K562 (cell line): ENCODE results near the gene SYNM.

Experiments
- CEBPG ChIP-seq, 3 experiments: fragments of 200-800 bp in 1 of 3; sonication (Bioruptor generic) in 1 of 3; sonication (generic) in 1 of 3; formaldehyde crosslinking in 1 of 3; IDR thresholded peaks in 2 of 3; conservative IDR thresholded peaks in 1 of 3; 2 replicates each; pipeline versions ENCODE4 v1.6.1 to v1.8.0; 2016 to 2022; ENCODE audit warnings: missing compliant biosample characterization in 2 of 3, missing genetic modification characterization in 2 of 3, mild to moderate bottlenecking in 1 of 3, missing genetic modification reagents in 1 of 3
- CHD1 ChIP-seq: fragments of 200-600 bp; sonication (generic); IDR thresholded peaks from one replicate; pipeline ENCODE4 v1.6.1; 2012; ENCODE audit warnings: mild to moderate bottlenecking, moderate library complexity, low read length, inconsistent platforms
- EZH2 ChIP-seq: IDR thresholded peaks from 2 replicates; pipeline ENCODE4 v1.6.1; 2012; ENCODE audit warnings: low read depth, mild to moderate bottlenecking, inconsistent platforms, low read length, borderline replicate concordance
- HMG20B ChIP-seq: fragments of 250-450 bp; sonication (Bioruptor Pico); IDR thresholded peaks from 2 replicates; pipeline ENCODE4 v1.5.0; 2021; ENCODE audit warnings: mild to moderate bottlenecking
- MTF1 ChIP-seq: fragments of 250-450 bp; sonication (Bioruptor Pico); IDR thresholded peaks from 2 replicates; pipeline ENCODE4 v1.9.0; 2021; ENCODE audit warnings: moderate library complexity, mild to moderate bottlenecking, inconsistent platforms, borderline replicate concordance
- POLR2A ChIP-seq: fragments of 450-650 bp; conservative IDR thresholded peaks from 2 replicates; pipeline ENCODE4 v1.6.1; 2016
- POLR2AphosphoS5 ChIP-seq: IDR thresholded peaks from 2 replicates; pipeline ENCODE4 v1.6.1; 2011; ENCODE audit warnings: mild to moderate bottlenecking, low read depth, low read length, moderate library complexity; ENCODE audit not compliant: control insufficient read depth, insufficient read depth
- ZBTB8A ChIP-seq: fragments of 450-650 bp; IDR thresholded peaks from 2 replicates; pipeline ENCODE4 v1.6.1; 2018; ENCODE audit warnings: mild to moderate bottlenecking, moderate library complexity; ENCODE audit not compliant: partially characterized antibody
- ZNF184 ChIP-seq: sonication (generic); formaldehyde crosslinking; IDR thresholded peaks from 2 replicates; pipeline ENCODE4 v1.5.0; 2020; ENCODE audit warnings: missing genetic modification reagents
- ZNF280B ChIP-seq: fragments of 250-450 bp; sonication (Bioruptor Pico); IDR thresholded peaks from 2 replicates; pipeline ENCODE4 v1.5.1; 2021; ENCODE audit warnings: mild to moderate bottlenecking

- TF ChIP-seq ZNF280B (CRISPR knock-in tag) (no peak), CEBPG (CRISPR knock-in tag; IDR thresholded peaks at IDR 0.05) (no peak), CEBPG (tag; conservative IDR thresholded peaks at IDR 0.05 in 1 of 2, IDR thresholded peaks at IDR 0.05 in 1 of 2) (no peak), HMG20B (CRISPR knock-in tag) (no peak), CHD1 (no peak), ZNF184 (CRISPR knock-in tag) (no peak), POLR2AphosphoS5 (no peak), ZBTB8A (no peak), POLR2A (no peak), EZH2 (no peak), MTF1 (CRISPR knock-in tag) (no peak)
Observed at GRCh38 chr15:99073008-99073717, 31.7 kb upstream of the SYNM start.
